EH (cell line): ENCODE results near the gene APEX1.
"Not testable (repeated sequence)": the region's sequence is repeated elsewhere in the genome, so short reads cannot be mapped to it uniquely, and the experiment has no call there.

Experiments
- DNase-seq: peaks from one replicate; pipeline ENCODE4 v3.0.0-alpha.2; 2015; ENCODE audit warnings: low read depth

Gene APEX1

GRCh38 chr14:20472536-20473169 lies 17.6 kb downstream of the APEX1 start:
- DNase-seq = no peak

GRCh38 chr14:20476776-20477175 lies 21.8 kb downstream of the APEX1 start:
- no peak for DNase-seq

GRCh38 chr14:20477211-20477876 lies 22.3 kb downstream of the APEX1 start:
- DNase-seq = peak; percentile 73

GRCh38 chr14:20478894-20479293 lies 23.9 kb downstream of the APEX1 start:
- no peak for DNase-seq

- DNase-seq = no peak
Measured at GRCh38 chr14:20482382-20482781, 27.4 kb downstream of the APEX1 start.

- DNase-seq = no peak
Measured at GRCh38 chr14:20485900-20486299, 30.9 kb downstream of the APEX1 start.

GRCh38 chr14:20486684-20487395 lies 31.8 kb downstream of the APEX1 start:
- DNase-seq = no peak

- DNase-seq = no peak
Measured at GRCh38 chr14:20487396-20487725, 32.3 kb downstream of the APEX1 start.

- no peak for DNase-seq
Measured at GRCh38 chr14:20489093-20489994, 34.3 kb downstream of the APEX1 start.

GRCh38 chr14:20490563-20490962 lies 35.5 kb downstream of the APEX1 start:
- DNase-seq = no peak

- DNase-seq = no peak
Measured at GRCh38 chr14:20492486-20492885, 37.5 kb downstream of the APEX1 start.

GRCh38 chr14:20493634-20494033 lies 38.6 kb downstream of the APEX1 start:
- no peak for DNase-seq

- DNase-seq = peak; percentile 15
Measured at GRCh38 chr14:20494935-20495766, 40.1 kb downstream of the APEX1 start.

GRCh38 chr14:20498622-20499021 lies 43.6 kb downstream of the APEX1 start:
- DNase-seq = no peak

GRCh38 chr14:20499108-20499507 lies 44.1 kb downstream of the APEX1 start:
- DNase-seq = no peak

- no peak for DNase-seq
Measured at GRCh38 chr14:20499881-20500280, 44.9 kb downstream of the APEX1 start.

GRCh38 chr14:20501346-20501745 lies 46.3 kb downstream of the APEX1 start:
- DNase-seq = no peak

- DNase-seq = no peak
Measured at GRCh38 chr14:20503898-20504297, 48.9 kb downstream of the APEX1 start.

GRCh38 chr14:20506276-20506675 lies 51.2 kb downstream of the APEX1 start:
- not testable (repeated sequence) for DNase-seq

GRCh38 chr14:20506752-20507151 lies 51.7 kb downstream of the APEX1 start:
- not testable (repeated sequence) for DNase-seq
